NCI-H748 treated with DMSO at 0.1 percent for 48 hours (cell line): ENCODE data around the gene IDE.
"Not testable (repeated sequence)": the region's sequence is repeated elsewhere in the genome, so short reads cannot be mapped to it uniquely, and the experiment has no call there.

ENCODE experiments used
- DNase-seq: peaks from one replicate; lab custom pipeline; 2025; lab: John Stamatoyannopoulos, UW

Gene IDE

DNA sequence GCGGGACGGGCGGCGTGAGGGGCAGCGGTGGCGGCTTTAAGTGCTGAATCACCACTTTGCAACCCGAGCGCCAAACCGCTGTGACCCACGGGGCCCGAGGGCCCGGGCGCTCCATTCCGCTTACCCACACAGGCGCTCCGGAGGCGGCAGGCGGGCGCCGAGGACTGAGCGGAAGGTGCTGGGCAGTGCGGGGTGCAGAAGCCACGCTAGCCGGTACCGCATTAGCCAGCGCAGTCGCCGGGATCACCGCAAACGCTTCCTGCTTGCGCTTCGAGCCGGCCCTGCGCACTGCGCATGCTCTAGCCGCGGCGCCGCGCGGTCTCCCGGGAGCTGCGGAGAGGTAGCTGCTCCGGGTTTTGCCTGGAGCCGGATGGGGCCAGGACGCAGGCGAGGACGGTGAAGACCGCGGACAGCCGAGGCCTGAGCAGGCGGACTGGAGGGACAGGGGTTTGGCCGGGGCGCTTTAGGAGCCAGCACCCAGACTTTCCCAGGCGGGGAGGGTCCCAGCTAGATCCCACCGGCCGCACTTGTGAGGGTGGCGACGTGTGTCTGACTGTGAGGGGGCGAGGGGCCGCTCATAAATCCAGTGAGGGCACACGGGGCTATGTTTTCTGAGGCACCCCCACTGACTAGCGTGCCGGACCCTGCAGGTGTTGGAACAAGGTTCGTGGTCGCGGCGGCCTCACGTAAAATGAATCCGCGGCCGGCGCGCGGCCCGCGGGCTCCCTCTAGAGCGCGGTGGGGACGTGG is at the start of gene IDE:
Gene IDE (minus strand): TSS at position 296 of the 750 bp plus-strand sequence. CDS start 74 bp downstream, at position 222.
- DNase-seq, result peak; percentile 46

DNA sequence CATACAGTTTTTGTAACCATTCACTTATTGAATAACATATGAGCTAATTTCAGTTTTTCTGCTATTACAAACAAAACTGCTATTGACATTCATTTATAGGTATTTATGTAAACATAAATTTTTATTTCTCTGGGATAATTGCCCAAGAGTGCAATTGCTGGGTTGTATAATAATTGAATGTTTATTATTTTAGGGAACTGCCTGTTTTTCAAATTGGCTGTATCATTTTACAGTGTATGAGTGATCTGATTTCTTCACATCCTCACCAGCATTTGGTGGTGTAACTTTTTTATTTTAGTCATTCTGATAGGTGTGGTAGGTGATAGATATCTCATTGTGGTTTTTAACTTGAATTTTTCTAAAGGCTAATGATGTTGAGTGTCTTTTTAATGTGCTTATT is 45.5 kb upstream of the IDE start:
- no peak for DNase-seq

DNA sequence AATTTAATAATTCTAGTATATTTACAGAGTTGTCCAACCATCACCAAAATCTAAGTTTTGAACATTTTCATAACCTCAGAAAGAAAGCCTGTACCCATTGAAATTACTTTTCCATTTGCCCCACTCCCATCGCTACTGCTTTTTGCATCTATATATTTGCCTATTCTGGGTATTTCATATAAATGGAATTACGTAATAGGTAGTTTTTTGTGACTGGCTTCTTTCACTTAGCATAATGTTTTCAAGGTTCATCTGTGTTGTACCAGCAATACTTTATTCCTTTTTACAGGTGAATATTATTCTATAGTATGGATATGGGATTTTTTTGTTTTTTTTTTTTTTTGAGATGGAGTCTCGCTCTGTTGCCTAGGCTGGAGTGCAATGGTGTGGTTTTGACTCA is 41.6 kb upstream of the IDE start:
- no peak for DNase-seq

DNA sequence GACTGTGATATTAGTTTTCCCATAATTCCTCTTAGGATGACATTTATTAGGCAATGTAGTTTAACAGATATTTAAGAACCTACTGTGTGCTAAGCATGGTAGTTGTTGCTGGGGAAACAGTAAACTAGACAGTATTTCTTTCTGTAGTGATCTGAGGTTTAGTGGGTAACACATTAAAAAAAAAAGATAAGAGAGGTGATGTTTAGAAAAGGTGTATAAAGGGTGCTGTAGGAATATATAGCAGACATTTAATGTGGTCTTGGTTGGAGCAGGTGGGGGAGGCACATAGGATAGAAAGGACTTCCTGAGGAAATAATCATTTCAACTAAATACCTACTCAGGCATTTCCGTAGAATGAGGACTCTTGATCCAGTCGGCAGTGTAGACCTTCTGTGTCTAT is 30.9 kb upstream of the IDE start:
- DNase-seq, result no peak

DNA sequence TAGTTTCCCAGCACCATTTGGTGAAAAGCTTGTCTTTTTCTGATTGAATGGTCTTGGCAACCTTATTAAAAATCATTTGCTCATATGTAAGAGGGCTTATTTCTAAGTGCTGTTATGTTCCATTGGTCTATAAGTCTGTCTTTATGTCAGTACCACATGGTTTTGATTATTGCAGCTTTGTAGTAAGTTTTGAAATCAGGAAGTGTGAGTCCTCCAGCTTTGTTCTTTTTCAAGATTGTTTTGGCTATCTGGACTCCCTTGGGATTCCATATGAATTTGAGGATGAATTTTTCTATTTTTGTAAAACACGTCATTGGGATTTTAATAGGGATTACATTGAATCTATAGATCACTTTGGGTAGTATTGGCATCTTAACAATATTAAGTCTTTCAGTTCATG is 24.4 kb upstream of the IDE start:
- DNase-seq, result no peak

DNA sequence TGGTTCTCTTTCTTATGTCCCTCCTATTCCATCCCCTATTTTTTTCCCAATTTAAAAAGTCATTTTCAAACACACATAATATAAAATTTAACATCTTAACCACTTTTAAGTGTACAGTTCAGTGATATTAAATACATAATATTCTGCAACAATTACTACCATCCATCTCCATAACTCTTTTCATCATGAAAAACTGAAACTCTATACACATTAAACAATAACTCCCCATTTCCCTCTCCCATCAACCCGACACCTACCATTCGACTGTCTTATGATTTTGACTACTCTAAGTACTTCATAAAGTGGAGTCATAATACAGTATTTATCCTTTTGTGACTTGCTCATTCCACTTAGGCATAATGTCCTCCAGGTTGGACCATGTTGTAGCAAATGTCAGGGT is 21.6 kb upstream of the IDE start:
- DNase-seq, result no peak

DNA sequence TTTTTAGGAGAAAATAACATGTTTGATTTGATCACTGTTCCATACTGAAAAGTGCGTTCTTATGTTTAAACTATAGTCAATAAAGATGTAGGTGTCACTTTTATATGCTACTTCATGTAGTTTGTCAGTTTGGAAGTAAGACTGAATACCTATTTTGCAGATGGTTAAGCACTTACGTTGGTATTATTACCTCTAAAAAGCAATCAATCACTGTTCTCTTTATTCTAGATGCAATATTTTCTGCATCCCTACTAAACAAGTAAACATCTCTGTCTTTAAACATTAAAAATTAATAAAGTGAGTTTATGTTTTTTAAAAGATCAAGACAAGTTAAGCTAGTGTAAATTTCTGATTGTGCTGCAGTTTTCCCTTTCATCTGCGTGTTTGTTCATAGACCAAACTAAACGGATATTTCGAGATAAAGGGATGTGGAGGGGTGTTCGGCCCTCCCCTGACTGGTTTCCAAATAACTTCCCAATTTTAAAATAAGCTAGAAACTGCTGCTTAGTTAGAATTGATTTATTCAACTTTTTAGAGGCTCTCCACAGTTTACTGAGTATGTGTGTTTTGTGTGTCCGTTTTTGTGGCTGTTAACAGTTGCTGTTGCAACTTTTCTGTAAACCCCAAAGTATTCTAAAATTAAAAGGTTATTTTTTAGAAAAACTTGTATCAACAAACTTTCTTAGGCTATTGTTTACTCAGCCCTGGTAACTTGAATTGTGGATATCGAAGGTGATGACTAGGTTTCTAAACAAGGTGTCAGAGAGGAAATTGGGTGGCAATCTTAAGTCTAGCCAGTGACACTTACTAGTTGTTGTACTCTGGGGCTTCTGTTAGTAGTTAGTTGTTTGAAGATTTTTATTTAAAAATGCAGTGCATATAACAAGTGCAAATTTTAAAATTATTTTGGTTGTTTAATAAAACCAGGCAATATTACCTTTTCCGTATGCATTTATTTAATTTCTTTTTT is 20.0 kb upstream of the IDE start:
- no peak for DNase-seq

DNA sequence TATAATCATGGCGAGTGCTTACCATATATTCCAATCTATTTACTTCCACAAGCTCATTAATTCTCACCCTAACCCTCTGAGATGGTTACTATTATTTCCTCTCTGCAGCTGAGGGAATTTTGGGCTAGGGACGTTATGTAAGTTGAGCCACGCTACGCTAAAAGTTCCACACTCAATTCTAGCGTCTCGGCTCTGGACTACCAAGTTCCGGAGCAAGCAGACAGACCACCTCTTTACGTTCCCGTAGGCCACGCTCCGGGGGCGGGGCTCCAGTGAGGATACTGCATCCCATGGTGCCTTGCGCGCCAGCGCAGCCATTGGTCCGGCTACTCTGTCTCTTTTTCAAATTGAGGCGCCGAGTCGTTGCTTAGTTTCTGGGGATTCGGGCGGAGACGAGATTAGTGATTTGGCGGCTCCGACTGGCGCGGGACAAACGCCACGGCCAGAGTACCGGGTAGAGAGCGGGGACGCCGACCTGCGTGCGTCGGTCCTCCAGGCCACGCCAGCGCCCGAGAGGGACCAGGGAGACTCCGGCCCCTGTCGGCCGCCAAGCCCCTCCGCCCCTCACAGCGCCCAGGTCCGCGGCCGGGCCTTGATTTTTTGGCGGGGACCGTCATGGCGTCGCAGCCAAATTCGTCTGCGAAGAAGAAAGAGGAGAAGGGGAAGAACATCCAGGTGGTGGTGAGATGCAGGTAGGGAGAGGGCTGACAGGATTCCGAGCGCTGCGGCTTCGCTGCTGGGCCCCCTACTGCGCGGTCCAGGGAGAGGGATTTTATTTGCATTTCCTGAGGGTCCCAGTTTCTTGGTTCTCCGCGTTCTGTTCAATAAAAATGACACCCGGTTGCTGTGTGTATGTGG is 19.1 kb upstream of the IDE start, which contains the start of gene KIF11:
Gene KIF11 (plus strand): TSS at position 370 of the 858 bp plus-strand sequence. CDS start 246 bp downstream, at position 616.
- peak; percentile 78 for DNase-seq

DNA sequence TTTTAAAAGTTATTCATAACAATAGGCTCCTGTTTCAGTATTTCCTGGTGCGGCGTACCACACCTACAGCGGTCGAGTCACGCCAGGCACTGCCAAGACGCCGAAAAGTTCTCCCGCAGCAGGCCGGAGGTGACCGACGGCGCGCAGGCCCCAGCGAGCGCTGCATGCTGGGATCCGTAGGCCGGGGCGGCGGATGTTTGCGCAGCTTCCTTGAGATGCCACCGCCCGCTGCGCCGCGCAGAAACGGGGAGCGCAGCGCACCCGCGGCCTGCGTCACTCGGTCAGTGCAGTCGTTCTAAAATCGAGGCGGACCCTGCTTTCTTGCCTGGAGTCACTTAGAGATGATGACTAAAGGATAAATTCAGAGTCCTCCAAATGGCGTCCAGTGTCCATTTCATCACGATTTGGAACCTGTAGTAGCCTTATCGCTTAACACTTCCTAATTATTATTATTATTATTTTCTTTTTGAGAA is 17.7 kb upstream of the IDE start:
- peak; percentile 50 for DNase-seq

DNA sequence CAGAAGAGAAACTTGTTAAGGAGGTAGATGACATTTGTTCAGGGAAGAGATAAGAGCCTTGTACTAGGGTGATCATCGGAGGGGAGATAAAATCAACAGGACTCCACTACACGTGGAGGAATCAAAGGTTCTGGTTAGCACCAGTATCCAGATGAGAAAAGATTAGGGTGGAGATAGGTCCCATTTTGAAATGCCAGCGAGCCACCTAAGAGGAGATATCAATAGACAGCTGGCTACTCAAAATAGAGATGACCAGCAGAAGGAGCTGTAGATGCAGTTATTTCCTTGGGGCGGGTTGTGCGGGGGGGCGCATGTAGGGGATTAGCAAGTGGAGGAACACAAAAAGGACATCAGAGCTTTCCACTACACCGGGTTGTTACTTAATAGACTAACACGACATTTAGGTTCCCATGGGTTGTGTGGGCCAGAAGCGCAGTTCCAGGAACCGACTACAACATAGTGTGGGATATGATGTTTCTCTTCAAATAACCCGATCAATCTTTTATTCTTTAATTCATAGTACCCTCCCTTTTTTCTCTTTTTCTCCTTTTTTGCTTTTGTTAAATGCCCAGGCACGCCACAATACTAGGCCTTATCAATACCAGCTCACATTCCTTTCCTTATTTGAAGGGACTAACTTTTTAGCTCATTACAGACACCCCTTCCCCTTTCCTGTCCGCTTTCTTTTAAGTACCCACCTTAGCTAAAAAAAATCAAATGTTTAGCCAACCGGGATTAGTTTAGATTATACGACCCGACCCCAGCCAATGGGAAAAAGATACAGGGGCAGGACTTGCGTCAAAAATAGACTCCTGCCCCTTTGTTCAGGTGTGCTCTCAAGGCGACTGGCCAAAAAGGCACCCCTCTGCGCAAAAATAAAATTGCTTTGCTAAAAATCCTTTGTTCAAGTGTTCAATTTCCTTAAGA is 17.0 kb upstream of the IDE start:
- no peak for DNase-seq

DNA sequence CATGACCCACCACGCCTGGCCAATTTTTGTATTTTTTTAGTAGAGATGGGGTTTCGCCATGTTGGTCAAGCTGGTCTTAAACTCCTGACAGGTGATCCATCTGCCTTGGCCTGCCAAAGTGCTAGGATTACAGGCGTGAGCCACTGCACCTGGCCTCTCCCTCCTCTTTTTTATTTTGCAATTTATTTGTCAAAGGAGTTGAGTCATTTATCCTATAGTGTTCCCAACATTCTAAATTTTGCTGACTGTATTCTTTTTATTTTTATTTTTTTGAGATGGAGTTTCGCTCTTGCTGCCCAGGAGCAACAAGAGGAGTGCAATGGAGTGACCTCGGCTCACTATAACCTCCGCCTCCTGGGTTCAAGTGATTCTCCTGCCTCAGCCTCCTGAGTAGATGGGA is 8.5 kb upstream of the IDE start:
- DNase-seq, result not testable (repeated sequence)

DNA sequence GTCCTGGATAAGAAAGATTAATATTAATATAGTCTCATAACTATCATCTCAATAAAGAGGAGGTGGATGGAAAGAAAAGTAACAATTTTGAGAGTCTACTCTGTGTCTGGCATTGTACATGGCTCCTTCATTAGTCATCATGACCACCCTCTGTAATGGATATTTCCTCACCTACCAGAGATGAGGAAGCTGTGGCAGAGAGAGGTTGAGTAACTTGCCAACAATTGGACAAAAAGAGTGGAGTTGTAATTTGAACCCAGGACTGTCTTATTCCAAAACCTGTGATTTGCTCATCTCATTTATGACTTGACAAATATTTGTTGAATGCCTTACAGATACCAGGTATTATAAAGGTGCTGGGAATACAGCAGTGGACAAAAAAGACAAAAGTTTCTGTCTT is 2.1 kb upstream of the IDE start:
- DNase-seq, result no peak

DNA sequence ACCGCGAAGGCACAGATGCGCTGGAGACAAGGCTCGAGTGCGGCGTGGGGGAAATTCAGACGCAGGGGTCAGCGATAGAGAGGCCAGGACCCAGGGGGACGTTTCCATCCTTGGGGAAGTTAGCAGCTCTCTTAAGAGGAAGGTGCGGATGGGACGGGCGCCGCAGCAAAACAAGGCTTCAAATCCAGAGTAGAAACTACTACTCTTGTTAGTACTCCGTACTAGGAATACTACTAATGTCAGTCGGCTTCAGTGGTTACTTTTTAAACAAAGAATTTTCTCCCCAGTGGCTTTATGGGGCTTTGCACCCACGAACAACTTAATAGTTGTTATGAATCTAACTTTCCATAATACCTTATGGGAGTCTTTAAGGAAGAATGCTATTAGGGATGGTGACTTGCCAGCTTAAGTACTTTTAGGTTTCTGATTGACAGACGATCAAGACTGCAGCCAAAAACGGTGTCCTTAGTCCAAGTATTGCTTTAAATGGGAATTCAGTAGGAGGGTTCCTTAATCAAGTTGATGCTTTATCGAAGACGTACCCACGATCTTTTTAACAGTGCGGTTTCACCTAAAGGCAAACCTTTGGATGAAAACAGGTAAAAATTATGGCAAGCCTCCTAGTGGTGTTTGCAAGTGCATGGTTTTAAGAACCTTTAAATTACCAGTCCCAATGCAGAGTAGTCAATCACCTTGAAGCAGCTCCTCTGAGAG is 812 bp upstream of the IDE start:
- peak; percentile 65 for DNase-seq

DNA sequence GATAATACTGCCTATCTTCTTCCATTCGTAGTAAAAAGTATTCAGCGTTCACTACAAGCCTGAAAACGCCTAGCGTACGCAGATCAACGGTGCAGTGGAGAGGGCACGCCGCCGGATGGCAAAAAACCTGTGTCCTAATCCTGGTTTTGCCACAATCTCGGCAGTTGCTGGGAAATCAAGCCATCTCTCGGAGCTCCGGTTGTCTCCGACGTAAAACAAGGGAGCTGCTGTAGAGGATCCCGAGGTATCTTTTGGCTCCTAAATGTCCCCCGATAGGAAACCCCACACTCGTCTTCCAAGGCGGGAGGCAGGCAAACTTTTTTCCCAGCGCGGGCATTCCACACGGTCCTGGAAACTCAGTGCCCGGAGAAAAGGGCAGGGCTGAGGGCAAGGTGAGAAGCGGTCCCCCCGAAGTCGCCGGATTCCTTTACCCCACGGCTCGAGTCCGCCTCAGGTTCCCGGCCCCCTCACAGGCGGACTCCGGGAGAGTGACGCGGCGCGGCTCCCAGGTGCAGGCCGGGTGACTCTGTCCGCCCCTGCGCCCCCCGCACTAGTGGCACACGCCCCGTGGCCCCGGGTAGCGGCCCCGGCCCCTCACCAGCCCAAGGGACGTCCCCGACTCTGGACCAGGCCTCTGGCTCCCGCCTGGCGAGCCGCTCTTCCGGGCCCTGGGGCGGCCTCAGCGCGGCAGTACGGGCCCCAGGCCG is 649 bp downstream of the IDE start:
- no peak for DNase-seq

DNA sequence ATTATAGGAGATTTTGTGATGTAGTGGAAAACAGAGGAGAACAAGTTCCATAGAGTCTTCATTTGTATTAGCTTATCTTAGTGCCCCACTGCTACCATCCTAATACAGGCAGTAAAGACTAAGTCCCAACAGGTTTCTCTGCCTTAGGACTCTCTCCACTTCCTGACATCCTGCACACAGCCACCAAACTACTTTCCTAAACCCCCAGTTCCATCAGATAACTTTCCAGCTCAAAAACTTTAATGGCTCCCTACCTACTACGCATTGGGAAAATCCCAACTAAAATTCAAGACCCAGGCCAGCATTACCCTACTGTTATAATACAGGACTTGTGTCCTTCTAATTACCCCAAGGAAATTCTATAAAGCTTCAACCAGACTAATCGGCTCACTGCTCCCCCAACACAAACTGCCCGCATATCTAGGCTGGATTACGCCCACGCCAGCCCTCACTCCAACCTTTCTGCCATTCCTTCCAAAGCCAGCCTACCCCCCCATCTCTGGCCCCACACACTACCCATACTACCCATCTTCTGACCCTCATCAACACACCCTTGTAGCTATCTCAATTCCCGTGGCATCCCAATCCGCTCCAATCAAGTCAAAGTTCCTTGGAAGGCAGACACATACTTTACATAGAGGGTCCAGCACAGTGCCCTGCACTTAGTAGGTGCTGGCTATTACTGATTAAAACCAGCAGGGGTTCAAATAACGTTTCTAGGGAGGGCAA is 1.4 kb downstream of the IDE start:
- no peak for DNase-seq

DNA sequence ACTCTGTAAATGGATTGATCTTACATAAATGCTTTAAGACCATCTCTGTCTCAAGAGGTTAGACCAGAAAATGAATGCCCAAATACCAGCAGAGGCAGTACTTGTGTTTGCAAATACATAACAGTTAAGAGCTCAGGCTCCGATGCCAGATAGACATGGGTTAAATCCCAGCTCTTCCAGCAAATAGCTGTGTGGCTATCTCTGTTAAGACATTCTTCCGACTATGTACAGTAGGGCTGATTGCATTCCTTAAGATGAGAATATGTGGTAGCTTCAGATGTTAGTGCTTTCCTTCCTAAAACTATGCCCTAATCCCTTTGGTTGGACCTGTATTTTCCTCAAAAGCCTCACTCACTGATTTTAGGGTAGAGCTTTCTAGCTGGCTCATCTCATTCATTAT is 2.2 kb downstream of the IDE start:
- no peak for DNase-seq

DNA sequence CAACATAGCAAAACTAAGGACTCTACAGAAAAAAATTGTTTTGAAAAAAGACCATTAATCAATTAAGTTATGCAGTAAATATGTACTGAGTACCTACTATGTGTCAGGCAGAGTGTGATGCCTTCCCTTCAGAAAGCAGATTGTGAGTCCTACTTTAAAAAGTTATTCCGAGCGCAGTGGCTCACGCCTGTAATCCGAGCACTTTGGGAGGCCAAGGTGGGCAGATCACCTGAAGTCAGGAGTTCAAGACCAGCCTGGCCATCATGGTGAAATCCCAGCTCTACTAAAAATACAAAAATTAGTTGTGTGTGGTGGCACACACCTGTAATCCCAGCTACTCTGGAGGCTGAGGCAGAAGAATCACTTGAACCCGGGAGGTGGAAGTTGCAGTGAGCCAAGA is 4.2 kb downstream of the IDE start:
- not testable (repeated sequence) for DNase-seq

DNA sequence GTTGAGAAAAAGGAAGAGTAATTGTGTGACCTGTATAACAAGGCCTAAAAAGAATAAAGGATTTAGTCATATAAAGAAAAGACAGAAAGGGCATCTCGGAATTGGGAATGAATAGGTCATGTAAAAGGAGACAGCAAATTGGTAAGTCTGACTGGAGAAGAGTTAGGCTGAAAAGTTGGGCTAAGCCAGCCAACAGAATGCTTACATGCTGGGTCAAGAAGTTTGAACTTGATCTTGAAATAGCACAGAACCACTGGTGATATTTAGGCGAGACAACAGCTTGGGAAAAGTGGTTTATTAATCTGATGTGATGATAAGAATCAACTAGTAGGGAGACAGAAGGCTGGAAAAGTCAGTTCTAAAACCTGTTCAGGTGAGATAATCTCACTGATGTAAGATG is 4.8 kb downstream of the IDE start:
- DNase-seq, result no peak
